ENCODE results near the gene TRIM29. TPM values are rescaled to one million over a fixed set of nuclear protein-coding genes. Genes with fewer than 3 reads are reported as not detected.

Gene TRIM29
- total and polyA plus RNA-seq, 2 experiments from 2014 or later = 0.28 TPM; not detected in 1

GRCh38 chr11:120147094-120147949 lies 9.4 kb upstream of the TRIM29 start:
- H3K36me3 ChIP-seq (ENCODE audit: insufficient read depth) = no peaks in the 10 kb centered on the region
- no peak for TF ChIP-seq REST (IDR thresholded peaks at IDR 0.05; ENCODE audit: unreplicated experiment)
- no peak for TF ChIP-seq ETS1 (IDR thresholded peaks at IDR 0.05)
- TF ChIP-seq STAT1 (IDR thresholded peaks at IDR 0.05; ENCODE audit: unreplicated experiment) = no peak
- TF ChIP-seq ZNF331 (CRISPR knock-in tag; IDR thresholded peaks at IDR 0.05; ENCODE audit: low read depth) = no peak
- TF ChIP-seq NANOG (IDR thresholded peaks at IDR 0.05; ENCODE audit: borderline replicate concordance) = no peak
- no peak for TF ChIP-seq POLR2AphosphoS5 (IDR thresholded peaks at IDR 0.05; ENCODE audit: low read depth)
- TF ChIP-seq ZNF462 (CRISPR knock-in tag; IDR thresholded peaks at IDR 0.05) = no peak
- TF ChIP-seq EZH2phosphoT487 (IDR thresholded peaks at IDR 0.05; ENCODE audit: unreplicated experiment) = no peak
- H3K36me3 Mint-ChIP-seq (ENCODE audit: low read depth) = no peaks in the 10 kb centered on the region
- DNase-seq (ENCODE audit: low spot score) = no peak
- peak overlapping the region; percentile 56; the same call in 1 of the 2 replicates for H2AFZ ChIP-seq
- peak; percentile 52 for ATAC-seq
- H3K4me2 ChIP-seq = no peak overlapping the region
- H3K4me3 Mint-ChIP-seq = no peak overlapping the region
- H3K4me3 ChIP-seq = no peak overlapping the region
- H3K27ac ChIP-seq (ENCODE audit: low read depth) = no peak overlapping the region
- no peaks in the 10 kb centered on the region for H4K20me1 ChIP-seq (replicated peaks; ENCODE audit: insufficient read depth)
- no peaks in the 10 kb centered on the region for H3F3A ChIP-seq (replicated peaks; ENCODE audit: low read depth)
- H3K27ac Mint-ChIP-seq = no peak overlapping the region
- no peaks in the 10 kb centered on the region for H3K9me3 Mint-ChIP-seq
- H3K9me2 ChIP-seq (ENCODE audit: insufficient read depth) = no peaks in the 10 kb centered on the region
- no peaks in the 10 kb centered on the region for H3K27me3 ChIP-seq (ENCODE audit: insufficient read depth)
- H3K4me1 ChIP-seq (ENCODE audit: insufficient read depth) = no peaks in the 10 kb centered on the region
- H3K4me1 Mint-ChIP-seq = peaks cover 8% of the 10 kb centered on the region; the same call in 1 of the 3 replicates
- H3K79me2 ChIP-seq (replicated peaks; ENCODE audit: insufficient read depth) = no peaks in the 10 kb centered on the region
- no peaks in the 10 kb centered on the region for H3K27me3 Mint-ChIP-seq (ENCODE audit: insufficient read depth, low read depth, poor library complexity)
